ENCODE results near the gene XXYLT1. TPM values are rescaled to one million over a fixed set of nuclear protein-coding genes. Genes with fewer than 3 reads are reported as not detected.

Gene XXYLT1
- total RNA-seq, 6 experiments from 2014 or later = 1.7 to 6.5 (median 2.1) TPM

DNA sequence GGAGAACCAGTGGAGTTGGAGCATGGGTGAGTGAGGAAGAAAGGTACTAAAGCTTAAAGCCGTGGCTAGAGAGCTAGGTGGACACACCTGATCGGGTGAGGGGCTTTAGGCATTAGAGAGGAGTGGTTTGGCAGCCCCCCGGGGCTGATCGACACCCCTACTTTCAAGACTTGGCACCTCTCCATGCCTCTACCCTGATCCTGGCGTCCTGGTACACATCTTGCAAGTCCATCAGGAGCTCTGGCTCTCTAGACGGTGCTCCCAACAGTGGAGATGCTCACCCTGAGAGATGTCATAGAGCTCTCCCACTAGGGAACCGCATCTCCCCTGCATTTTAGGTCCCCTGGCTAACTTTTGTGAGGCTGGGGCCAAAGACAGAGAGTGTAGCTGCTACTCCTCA, 98.1 kb downstream of the XXYLT1 start:
- no peak for DNase-seq

DNA sequence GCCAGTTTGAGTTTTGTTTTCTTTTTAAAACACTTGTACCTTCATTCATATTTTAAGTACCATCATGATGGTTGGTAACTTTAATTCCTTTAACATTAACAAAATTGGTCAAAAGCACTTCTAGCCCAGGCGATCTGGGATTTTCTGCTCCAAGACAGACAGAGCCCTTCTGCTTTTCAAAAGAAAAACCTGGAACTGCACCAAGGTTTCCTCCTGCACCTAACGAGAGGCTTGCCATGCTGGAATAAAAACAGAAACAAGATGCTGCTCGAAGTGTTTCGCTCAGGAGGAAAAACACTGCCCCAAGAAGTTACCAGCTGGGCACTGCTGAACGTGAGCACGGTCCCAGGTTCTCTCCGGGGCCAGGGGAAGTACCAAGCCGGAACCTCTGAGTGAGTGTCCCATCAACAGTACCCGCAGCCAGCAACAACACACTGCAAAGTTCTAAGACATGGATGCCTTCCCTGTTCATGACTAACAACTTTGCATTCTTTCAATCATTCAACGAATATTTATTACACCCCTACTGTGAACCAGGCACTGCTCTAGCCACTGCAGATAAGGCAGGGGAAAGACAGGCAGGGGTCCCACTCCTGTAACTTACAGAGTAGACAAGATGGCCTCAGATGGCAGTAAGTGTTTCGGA, 98.8 kb downstream of the XXYLT1 start:
- 62% methylated on average over 11 of the region's 11 CpGs for WGBS (ENCODE audit: insufficient coverage, low coverage, low lambda C conversion rate, missing lambda C conversion rate)
- Histone ChIP-seq H3K4me3 (no peak overlapping the region), H3K27me3 (no peaks in the 10 kb centered on the region), H3K36me3 (no peaks in the 10 kb centered on the region), H3K4me1 (no peaks in the 10 kb centered on the region), H3K9me3 (no peaks in the 10 kb centered on the region), H3K27ac (no peak overlapping the region)
- DNase-seq (no peak), ATAC-seq (no peak)
- intact Hi-C loops (cut with DNase I) = no loop called here
- TF ChIP-seq CTCF (IDR thresholded peaks at IDR 0.05) = no peak
- TF ChIP-seq POLR2A (IDR thresholded peaks at IDR 0.05) = no peak

More for the DNA sequence above, 98.1 kb downstream of the XXYLT1 start:
- H3K9me3 ChIP-seq = no peaks in the 10 kb centered on the region
- whole genome bisulfite sequencing (ENCODE audit: insufficient coverage, low coverage, low lambda C conversion rate, missing lambda C conversion rate) = 20% methylated on average over 2 of the region's 7 CpGs
- no peaks in the 10 kb centered on the region for H3K36me3 ChIP-seq
- ATAC-seq = no peak
- no peaks in the 10 kb centered on the region for H3K4me1 ChIP-seq
- no peak overlapping the region for H3K27ac ChIP-seq
- intact Hi-C loops (cut with DNase I) = no loop called here
- TF ChIP-seq POLR2A (IDR thresholded peaks at IDR 0.05) (no peak), CTCF (IDR thresholded peaks at IDR 0.05) (no peak)
- H3K4me3 ChIP-seq = no peak overlapping the region
- H3K27me3 ChIP-seq = no peaks in the 10 kb centered on the region

- H3K9me3 ChIP-seq = no peaks in the 10 kb centered on the region
- no peaks in the 10 kb centered on the region for H3K4me1 ChIP-seq
- WGBS (ENCODE audit: insufficient coverage, low coverage, low lambda C conversion rate, missing lambda C conversion rate) = 83% methylated on average over 7 of the region's 15 CpGs
- H3K4me3 ChIP-seq = no peak overlapping the region
- ATAC-seq = no peak
- H3K27ac ChIP-seq = no peak overlapping the region
- no peaks in the 10 kb centered on the region for H3K27me3 ChIP-seq
- no peak for DNase-seq
- no peaks in the 10 kb centered on the region for H3K36me3 ChIP-seq
- no peak for TF ChIP-seq POLR2A (IDR thresholded peaks at IDR 0.05)
- no peak for TF ChIP-seq CTCF (IDR thresholded peaks at IDR 0.05)
- intact Hi-C loops (cut with DNase I) = no loop called here
These were observed 99.7 kb downstream of the XXYLT1 start for GRCh38 chr3:195171093-195171873.

- WGBS (ENCODE audit: insufficient coverage, low coverage, low lambda C conversion rate, missing lambda C conversion rate) = 82% methylated on average over 5 of the region's 5 CpGs
- ATAC-seq (no peak), DNase-seq (no peak)
- intact Hi-C loops (cut with DNase I) = no loop called here
- no peak for TF ChIP-seq CTCF (IDR thresholded peaks at IDR 0.05)
- TF ChIP-seq POLR2A (IDR thresholded peaks at IDR 0.05) = no peak
- no peaks in the 10 kb centered on the region for H3K36me3 ChIP-seq
- no peaks in the 10 kb centered on the region for H3K27me3 ChIP-seq
- H3K9me3 ChIP-seq = no peaks in the 10 kb centered on the region
- no peaks in the 10 kb centered on the region for H3K4me1 ChIP-seq
- no peak overlapping the region for H3K4me3 ChIP-seq
- H3K27ac ChIP-seq = no peak overlapping the region
These were observed 100.5 kb downstream of the XXYLT1 start for GRCh38 chr3:195170496-195170895.

Measured in right lobe of liver (tissue), 6 donors.